ENCODE data around the gene DDX17. TPM values are rescaled to one million over a fixed set of nuclear protein-coding genes. Genes with fewer than 3 reads are reported as not detected.

Gene DDX17
- total RNA-seq, 3 donors from 2014 or later (not counting 1 experiment from before 2014, with no cell fraction given), result 571 to 752 (median 578) TPM

DNA sequence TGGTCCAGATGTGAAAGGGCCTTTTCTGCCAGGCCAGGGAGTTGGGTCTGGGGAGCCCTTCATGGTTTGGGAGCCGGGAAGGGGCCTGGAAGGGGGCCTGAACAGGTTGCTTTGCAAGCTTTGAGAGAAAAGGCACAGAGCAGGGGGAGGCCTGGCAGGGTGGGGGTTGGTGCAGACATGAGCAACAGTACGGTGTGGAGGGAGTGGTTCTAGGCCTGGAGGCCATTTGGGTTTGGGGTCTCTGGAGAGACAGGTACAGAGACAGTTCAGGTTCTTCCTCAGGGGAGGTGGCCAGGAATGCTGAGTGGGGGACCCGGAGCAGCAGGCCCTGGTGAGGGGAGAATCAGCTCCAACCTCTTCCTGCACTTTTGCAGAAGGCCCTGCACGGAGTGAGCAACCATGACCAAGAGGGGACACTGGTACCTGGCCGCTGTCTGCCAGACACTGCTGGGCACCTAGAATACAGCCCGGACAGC lies 36.8 kb downstream of the DDX17 start:
- Histone ChIP-seq H3K27ac (ENCODE audit: low read length) (no peak overlapping the region), H3K4me1 (ENCODE audit: control insufficient read depth, insufficient read depth, low read length) (peaks cover 11% of the 10 kb centered on the region), H3K9me3 (ENCODE audit: control insufficient read depth, insufficient read depth, low read length) (no peaks in the 10 kb centered on the region), H3K4me3 (ENCODE audit: low read length) (no peak overlapping the region), H3K36me3 (ENCODE audit: control insufficient read depth, insufficient read depth, low read length) (no peaks in the 10 kb centered on the region), H3K27me3 (ENCODE audit: control insufficient read depth, insufficient read depth, low read length) (peaks cover 5% of the 10 kb centered on the region)
- ATAC-seq (no peak), DNase-seq (no peak)
- intact Hi-C loops (cut with micrococcal nuclease), result no loop called here
- Mint-ChIP-seq H3K36me3 (no peaks in the 10 kb centered on the region), H3K4me1 (peaks cover 0 to 15% of the 10 kb centered on the region in 2 donors), H3K27me3 (ENCODE audit: low read depth in 2 of 2) (peaks cover 0 to 19% of the 10 kb centered on the region in 2 donors), H3K4me3 (no peak overlapping the region), H3K27ac (no peak overlapping the region), H3K9me3 (no peaks in the 10 kb centered on the region)
- TF ChIP-seq, protein P1, sequence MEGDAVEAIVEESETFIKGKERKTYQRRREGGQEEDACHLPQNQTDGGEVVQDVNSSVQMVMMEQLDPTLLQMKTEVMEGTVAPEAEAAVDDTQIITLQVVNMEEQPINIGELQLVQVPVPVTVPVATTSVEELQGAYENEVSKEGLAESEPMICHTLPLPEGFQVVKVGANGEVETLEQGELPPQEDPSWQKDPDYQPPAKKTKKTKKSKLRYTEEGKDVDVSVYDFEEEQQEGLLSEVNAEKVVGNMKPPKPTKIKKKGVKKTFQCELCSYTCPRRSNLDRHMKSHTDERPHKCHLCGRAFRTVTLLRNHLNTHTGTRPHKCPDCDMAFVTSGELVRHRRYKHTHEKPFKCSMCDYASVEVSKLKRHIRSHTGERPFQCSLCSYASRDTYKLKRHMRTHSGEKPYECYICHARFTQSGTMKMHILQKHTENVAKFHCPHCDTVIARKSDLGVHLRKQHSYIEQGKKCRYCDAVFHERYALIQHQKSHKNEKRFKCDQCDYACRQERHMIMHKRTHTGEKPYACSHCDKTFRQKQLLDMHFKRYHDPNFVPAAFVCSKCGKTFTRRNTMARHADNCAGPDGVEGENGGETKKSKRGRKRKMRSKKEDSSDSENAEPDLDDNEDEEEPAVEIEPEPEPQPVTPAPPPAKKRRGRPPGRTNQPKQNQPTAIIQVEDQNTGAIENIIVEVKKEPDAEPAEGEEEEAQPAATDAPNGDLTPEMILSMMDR (IDR thresholded peaks at IDR 0.05), result no peak
- 96% methylated on average over 6 of the region's 6 CpGs for WGBS (ENCODE audit: insufficient coverage)

- Mint-ChIP-seq H3K27me3 (ENCODE audit: low read depth in 2 of 2) (peaks cover 6 to 25% of the 10 kb centered on the region in 2 donors), H3K4me3 (peak overlapping the region; percentile 71), H3K4me1 (peaks cover 0 to 15% of the 10 kb centered on the region in 2 donors), H3K27ac (peak overlapping the region in 1 of 2 donors; percentile 71), H3K36me3 (no peaks in the 10 kb centered on the region), H3K9me3 (no peaks in the 10 kb centered on the region)
- H3K27me3 ChIP-seq (ENCODE audit: control insufficient read depth, insufficient read depth, low read length), result peaks cover 9% of the 10 kb centered on the region
- WGBS (ENCODE audit: insufficient coverage), result 82% methylated on average over 25 of the region's 28 CpGs
- ATAC-seq, result no peak
- H3K9me3 ChIP-seq (ENCODE audit: control insufficient read depth, insufficient read depth, low read length), result no peaks in the 10 kb centered on the region
- TF ChIP-seq, protein P1 (IDR thresholded peaks at IDR 0.05), result no peak
- DNase-seq, result no peak
- no peaks in the 10 kb centered on the region for H3K36me3 ChIP-seq (ENCODE audit: control insufficient read depth, insufficient read depth, low read length)
- H3K4me1 ChIP-seq (ENCODE audit: control insufficient read depth, insufficient read depth, low read length), result peaks cover 11% of the 10 kb centered on the region
- intact Hi-C loops (cut with micrococcal nuclease), result no loop called here
- H3K4me3 ChIP-seq (ENCODE audit: low read length), result no peak overlapping the region
- no peak overlapping the region for H3K27ac ChIP-seq (ENCODE audit: low read length)
Measured at GRCh38 chr22:38468443-38469305, 37.4 kb downstream of the DDX17 start.

DNA sequence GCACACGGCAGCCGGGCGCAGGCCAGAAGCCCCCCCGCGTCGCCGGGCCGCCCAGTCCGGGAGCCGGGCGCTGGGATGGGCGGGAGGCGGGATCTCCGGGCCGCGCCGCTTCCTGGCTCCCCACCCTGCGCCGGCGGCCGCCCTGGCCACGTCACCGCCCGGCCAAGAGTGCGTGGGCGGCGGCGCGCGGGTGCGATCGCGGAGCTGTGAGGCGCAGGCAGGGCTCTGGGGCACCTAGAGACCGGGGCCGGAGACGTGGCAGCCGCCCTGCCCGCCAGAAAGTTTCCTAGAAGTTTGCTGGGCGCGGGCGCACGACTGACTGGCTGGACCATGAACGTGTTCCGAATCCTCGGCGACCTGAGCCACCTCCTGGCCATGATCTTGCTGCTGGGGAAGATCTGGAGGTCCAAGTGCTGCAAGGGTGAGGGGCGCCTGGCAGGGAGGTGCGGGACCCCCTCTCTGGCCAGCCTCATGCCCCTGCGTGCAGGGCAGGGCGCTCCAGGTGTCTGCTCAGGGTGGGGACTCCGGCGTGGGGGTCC lies 38.1 kb downstream of the DDX17 start, which contains the start of gene KDELR3:
Gene KDELR3 (plus strand): TSS at position 193 of the 539 bp plus-strand sequence. CDS start 138 bp downstream, at position 331.
- peak; percentile 52 to 58 for DNase-seq
- Mint-ChIP-seq H3K27ac (peak within 1 kb of the TSS in 1 of 2 donors; percentile 71), H3K9me3 (no peaks in the 10 kb centered on the region), H3K36me3 (no peaks in the 10 kb centered on the region), H3K4me3 (peak within 1 kb of the TSS; percentile 83), H3K4me1 (peaks cover 0 to 15% of the 10 kb centered on the region in 2 donors), H3K27me3 (ENCODE audit: low read depth in 2 of 2) (peaks cover 13 to 32% of the 10 kb centered on the region in 2 donors)
- intact Hi-C loops (cut with micrococcal nuclease), result no loop called here
- peaks cover 11% of the 10 kb centered on the region for H3K4me1 ChIP-seq (ENCODE audit: control insufficient read depth, insufficient read depth, low read length)
- peak within 1 kb of the TSS; percentile 31 for H3K4me3 ChIP-seq (ENCODE audit: low read length)
- no peaks in the 10 kb centered on the region for H3K9me3 ChIP-seq (ENCODE audit: control insufficient read depth, insufficient read depth, low read length)
- H3K27ac ChIP-seq (ENCODE audit: low read length), result no peak within 1 kb of the TSS
- TF ChIP-seq, protein P1 (IDR thresholded peaks at IDR 0.05), result no peak
- H3K27me3 ChIP-seq (ENCODE audit: control insufficient read depth, insufficient read depth, low read length), result peaks cover 12% of the 10 kb centered on the region
- H3K36me3 ChIP-seq (ENCODE audit: control insufficient read depth, insufficient read depth, low read length), result no peaks in the 10 kb centered on the region
- 2% methylated on average over 53 of the region's 53 CpGs for WGBS (ENCODE audit: insufficient coverage)
- ATAC-seq, result peak; percentile 79 to 96 (median 89)
